ENCODE results near the gene MS4A15.

DNA sequence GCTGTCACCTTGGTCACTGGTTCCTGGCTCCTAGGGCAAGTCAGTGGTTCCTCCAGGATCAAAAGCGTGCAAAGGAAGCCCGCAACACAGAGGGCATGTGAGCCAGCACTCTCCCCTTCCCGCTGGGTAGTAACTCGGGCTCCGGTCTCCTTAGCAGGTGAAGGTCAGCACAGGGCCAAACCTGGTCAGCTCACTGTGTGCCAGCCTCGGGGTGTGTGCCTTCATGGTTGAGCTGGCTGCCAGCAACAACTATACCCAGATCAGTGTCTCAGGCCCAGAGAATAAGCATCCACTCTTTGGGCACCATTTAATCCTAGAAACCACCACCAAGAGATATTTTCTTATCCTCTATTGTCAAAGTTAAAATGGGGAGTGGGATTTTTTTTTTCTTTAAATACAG is 69.1 kb downstream of the MS4A15 start:
- TF ChIP-seq EZH2 (IDR thresholded peaks at IDR 0.05; ENCODE audit: borderline replicate concordance, control insufficient read depth, low read depth, low read length) (no peak), SUZ12 (IDR thresholded peaks at IDR 0.05; ENCODE audit: unreplicated experiment) (no peak), BCL11A (IDR thresholded peaks at IDR 0.05; ENCODE audit: low read depth, low read length) (no peak), NFYB (IDR thresholded peaks at IDR 0.05; ENCODE audit: insufficient read depth, low read depth, low read length) (no peak), CEBPB (IDR thresholded peaks at IDR 0.05; ENCODE audit: borderline replicate concordance in 1 of 2, low read depth in 2 of 2, low read length in 2 of 2) (no peak), MXI1 (IDR thresholded peaks at IDR 0.05; ENCODE audit: low read depth, low read length) (no peak), PAX5 (IDR thresholded peaks at IDR 0.05; ENCODE audit: borderline replicate concordance, low read depth, low read length) (no peak), SMAD1 (IDR thresholded peaks at IDR 0.05; ENCODE audit: low read depth, partially characterized antibody) (no peak), ASH2L (IDR thresholded peaks at IDR 0.05; ENCODE audit: borderline replicate concordance, low read depth) (no peak)
- TF ChIP-seq, protein P1, sequence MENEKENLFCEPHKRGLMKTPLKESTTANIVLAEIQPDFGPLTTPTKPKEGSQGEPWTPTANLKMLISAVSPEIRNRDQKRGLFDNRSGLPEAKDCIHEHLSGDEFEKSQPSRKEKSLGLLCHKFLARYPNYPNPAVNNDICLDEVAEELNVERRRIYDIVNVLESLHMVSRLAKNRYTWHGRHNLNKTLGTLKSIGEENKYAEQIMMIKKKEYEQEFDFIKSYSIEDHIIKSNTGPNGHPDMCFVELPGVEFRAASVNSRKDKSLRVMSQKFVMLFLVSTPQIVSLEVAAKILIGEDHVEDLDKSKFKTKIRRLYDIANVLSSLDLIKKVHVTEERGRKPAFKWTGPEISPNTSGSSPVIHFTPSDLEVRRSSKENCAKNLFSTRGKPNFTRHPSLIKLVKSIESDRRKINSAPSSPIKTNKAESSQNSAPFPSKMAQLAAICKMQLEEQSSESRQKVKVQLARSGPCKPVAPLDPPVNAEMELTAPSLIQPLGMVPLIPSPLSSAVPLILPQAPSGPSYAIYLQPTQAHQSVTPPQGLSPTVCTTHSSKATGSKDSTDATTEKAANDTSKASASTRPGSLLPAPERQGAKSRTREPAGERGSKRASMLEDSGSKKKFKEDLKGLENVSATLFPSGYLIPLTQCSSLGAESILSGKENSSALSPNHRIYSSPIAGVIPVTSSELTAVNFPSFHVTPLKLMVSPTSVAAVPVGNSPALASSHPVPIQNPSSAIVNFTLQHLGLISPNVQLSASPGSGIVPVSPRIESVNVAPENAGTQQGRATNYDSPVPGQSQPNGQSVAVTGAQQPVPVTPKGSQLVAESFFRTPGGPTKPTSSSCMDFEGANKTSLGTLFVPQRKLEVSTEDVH (IDR thresholded peaks at IDR 0.05; ENCODE audit: low read depth, partially characterized antibody): no peak
- TF ChIP-seq, protein P2, sequence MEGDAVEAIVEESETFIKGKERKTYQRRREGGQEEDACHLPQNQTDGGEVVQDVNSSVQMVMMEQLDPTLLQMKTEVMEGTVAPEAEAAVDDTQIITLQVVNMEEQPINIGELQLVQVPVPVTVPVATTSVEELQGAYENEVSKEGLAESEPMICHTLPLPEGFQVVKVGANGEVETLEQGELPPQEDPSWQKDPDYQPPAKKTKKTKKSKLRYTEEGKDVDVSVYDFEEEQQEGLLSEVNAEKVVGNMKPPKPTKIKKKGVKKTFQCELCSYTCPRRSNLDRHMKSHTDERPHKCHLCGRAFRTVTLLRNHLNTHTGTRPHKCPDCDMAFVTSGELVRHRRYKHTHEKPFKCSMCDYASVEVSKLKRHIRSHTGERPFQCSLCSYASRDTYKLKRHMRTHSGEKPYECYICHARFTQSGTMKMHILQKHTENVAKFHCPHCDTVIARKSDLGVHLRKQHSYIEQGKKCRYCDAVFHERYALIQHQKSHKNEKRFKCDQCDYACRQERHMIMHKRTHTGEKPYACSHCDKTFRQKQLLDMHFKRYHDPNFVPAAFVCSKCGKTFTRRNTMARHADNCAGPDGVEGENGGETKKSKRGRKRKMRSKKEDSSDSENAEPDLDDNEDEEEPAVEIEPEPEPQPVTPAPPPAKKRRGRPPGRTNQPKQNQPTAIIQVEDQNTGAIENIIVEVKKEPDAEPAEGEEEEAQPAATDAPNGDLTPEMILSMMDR (IDR thresholded peaks at IDR 0.05 in 2 of 3, conservative IDR thresholded peaks at IDR 0.05 in 1 of 3; ENCODE audit: control insufficient read depth in 2 of 3, extremely low read depth in 1 of 3, insufficient read depth in 1 of 3, low read depth in 3 of 3, low read length in 3 of 3): no peak
- TF ChIP-seq, protein P3, sequence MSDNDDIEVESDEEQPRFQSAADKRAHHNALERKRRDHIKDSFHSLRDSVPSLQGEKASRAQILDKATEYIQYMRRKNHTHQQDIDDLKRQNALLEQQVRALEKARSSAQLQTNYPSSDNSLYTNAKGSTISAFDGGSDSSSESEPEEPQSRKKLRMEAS (IDR thresholded peaks at IDR 0.05; ENCODE audit: low read depth, low read length): no peak

Measured in GM12878 (cell line).